ENCODE results near the gene TMEM252. TPM values are rescaled to one million over a fixed set of nuclear protein-coding genes. Genes with fewer than 3 reads are reported as not detected.

The TMEM252 gene
- total RNA-seq, 1 experiment from 2014 or later = not detected

GRCh38 chr9:68530618-68531017 is 10.1 kb downstream of the TMEM252 start:
- Histone ChIP-seq H3K79me2 (ENCODE audit: low read length) (no peaks in the 10 kb centered on the region), H3K9me2 (replicated peaks; ENCODE audit: low read length) (no peaks in the 10 kb centered on the region), H3K9ac (ENCODE audit: low read length) (no peak overlapping the region), H3K36me3 (ENCODE audit: low read depth, low read length) (no peaks in the 10 kb centered on the region), H3K9me3 (ENCODE audit: low read length) (no peaks in the 10 kb centered on the region), H3K4me2 (ENCODE audit: low read length) (no peak overlapping the region), H3K27ac (ENCODE audit: low read length) (no peak overlapping the region), H3K27me3 (ENCODE audit: low read length) (no peaks in the 10 kb centered on the region), H3F3A (ENCODE audit: low read length, unreplicated experiment) (no peaks in the 10 kb centered on the region), H3K4me3 (ENCODE audit: low read length) (no peak overlapping the region), H2AFZ (ENCODE audit: low read length) (no peak overlapping the region), H4K20me1 (ENCODE audit: low read length) (no peaks in the 10 kb centered on the region), H3K4me1 (ENCODE audit: insufficient read depth, low read length) (no peaks in the 10 kb centered on the region)
- DNase-seq (no peak), ATAC-seq (no peak)
- ChIA-PET CTCF (no interaction called here), POLR2A (ENCODE audit: unreplicated experiment) (no interaction called here)
- TSS peak; percentile 42 for BruUV-seq (replicated peaks)
- intact Hi-C loops (cut with micrococcal nuclease) = no loop called here
- no peak for TF ChIP-seq EZH2phosphoT487 (IDR thresholded peaks at IDR 0.05; ENCODE audit: borderline replicate concordance, low read length)
- no peak for TF ChIP-seq EZH2 (IDR thresholded peaks at IDR 0.05; ENCODE audit: low read length, unreplicated experiment)
- no peak for TF ChIP-seq CTCF (conservative IDR thresholded peaks at IDR 0.05; ENCODE audit: low read depth, low read length)

GRCh38 chr9:68523367-68523936 is 17.2 kb downstream of the TMEM252 start:
- TF ChIP-seq CTCF (conservative IDR thresholded peaks at IDR 0.05; ENCODE audit: low read depth, low read length) = no peak
- TF ChIP-seq EZH2phosphoT487 (IDR thresholded peaks at IDR 0.05; ENCODE audit: borderline replicate concordance, low read length) = no peak
- TF ChIP-seq EZH2 (IDR thresholded peaks at IDR 0.05; ENCODE audit: low read length, unreplicated experiment) = no peak
- H3K36me3 ChIP-seq (ENCODE audit: low read depth, low read length) = no peaks in the 10 kb centered on the region
- H3K27me3 ChIP-seq (ENCODE audit: low read length) = no peaks in the 10 kb centered on the region
- no peak overlapping the region for H2AFZ ChIP-seq (ENCODE audit: low read length)
- no peak overlapping the region for H3K4me3 ChIP-seq (ENCODE audit: low read length)
- DNase-seq (peak; percentile 62), ATAC-seq (peak; percentile 18; the same call in 1 of the 2 replicates)
- no peaks in the 10 kb centered on the region for H3F3A ChIP-seq (ENCODE audit: low read length, unreplicated experiment)
- H3K9me2 ChIP-seq (replicated peaks; ENCODE audit: low read length) = no peaks in the 10 kb centered on the region
- no TSS peak for BruUV-seq (replicated peaks)
- H4K20me1 ChIP-seq (ENCODE audit: low read length) = no peaks in the 10 kb centered on the region
- intact Hi-C loops (cut with micrococcal nuclease) = no loop called here
- peaks cover 18% of the 10 kb centered on the region for H3K4me1 ChIP-seq (ENCODE audit: insufficient read depth, low read length)
- no peak overlapping the region for H3K27ac ChIP-seq (ENCODE audit: low read length)
- ChIA-PET POLR2A (ENCODE audit: unreplicated experiment) (no interaction called here), CTCF (no interaction called here)
- H3K9me3 ChIP-seq (ENCODE audit: low read length) = no peaks in the 10 kb centered on the region
- no peaks in the 10 kb centered on the region for H3K79me2 ChIP-seq (ENCODE audit: low read length)
- H3K9ac ChIP-seq (ENCODE audit: low read length) = no peak overlapping the region
- H3K4me2 ChIP-seq (ENCODE audit: low read length) = peak overlapping the region; percentile 62

GRCh38 chr9:68522954-68523353 is 17.7 kb downstream of the TMEM252 start:
- no peak overlapping the region for H2AFZ ChIP-seq (ENCODE audit: low read length)
- no TSS peak for BruUV-seq (replicated peaks)

More at GRCh38 chr9:68522954-68523353, 17.7 kb downstream of the TMEM252 start:
- Histone ChIP-seq H3K4me2 (ENCODE audit: low read length) (peak overlapping the region; percentile 62), H3F3A (ENCODE audit: low read length, unreplicated experiment) (no peaks in the 10 kb centered on the region), H3K9me2 (replicated peaks; ENCODE audit: low read length) (no peaks in the 10 kb centered on the region), H3K9ac (ENCODE audit: low read length) (no peak overlapping the region), H3K27ac (ENCODE audit: low read length) (no peak overlapping the region), H3K9me3 (ENCODE audit: low read length) (no peaks in the 10 kb centered on the region), H3K36me3 (ENCODE audit: low read depth, low read length) (peaks cover 4% of the 10 kb centered on the region), H3K79me2 (ENCODE audit: low read length) (no peaks in the 10 kb centered on the region), H3K27me3 (ENCODE audit: low read length) (no peaks in the 10 kb centered on the region), H3K4me1 (ENCODE audit: insufficient read depth, low read length) (peaks cover 18% of the 10 kb centered on the region), H3K4me3 (ENCODE audit: low read length) (no peak overlapping the region), H4K20me1 (ENCODE audit: low read length) (no peaks in the 10 kb centered on the region)
- intact Hi-C loops (cut with micrococcal nuclease) = no loop called here
- ChIA-PET CTCF (no interaction called here), POLR2A (ENCODE audit: unreplicated experiment) (no interaction called here)
- DNase-seq = no peak
- TF ChIP-seq EZH2phosphoT487 (IDR thresholded peaks at IDR 0.05; ENCODE audit: borderline replicate concordance, low read length) (no peak), CTCF (conservative IDR thresholded peaks at IDR 0.05; ENCODE audit: low read depth, low read length) (no peak), EZH2 (IDR thresholded peaks at IDR 0.05; ENCODE audit: low read length, unreplicated experiment) (no peak)
- ATAC-seq = no peak
